GM19324 (cell line): ENCODE measurements around the gene CZIB.

Experiments
- ATAC-seq: cut with Tn5 transposase; IDR thresholded peaks from one replicate; pipeline ENCODE4 v1.9.1; 2021; ENCODE audit warnings: mild to moderate bottlenecking, moderate library complexity; ENCODE audit not compliant: unreplicated experiment, low FRiP score

CZIB gene

DNA sequence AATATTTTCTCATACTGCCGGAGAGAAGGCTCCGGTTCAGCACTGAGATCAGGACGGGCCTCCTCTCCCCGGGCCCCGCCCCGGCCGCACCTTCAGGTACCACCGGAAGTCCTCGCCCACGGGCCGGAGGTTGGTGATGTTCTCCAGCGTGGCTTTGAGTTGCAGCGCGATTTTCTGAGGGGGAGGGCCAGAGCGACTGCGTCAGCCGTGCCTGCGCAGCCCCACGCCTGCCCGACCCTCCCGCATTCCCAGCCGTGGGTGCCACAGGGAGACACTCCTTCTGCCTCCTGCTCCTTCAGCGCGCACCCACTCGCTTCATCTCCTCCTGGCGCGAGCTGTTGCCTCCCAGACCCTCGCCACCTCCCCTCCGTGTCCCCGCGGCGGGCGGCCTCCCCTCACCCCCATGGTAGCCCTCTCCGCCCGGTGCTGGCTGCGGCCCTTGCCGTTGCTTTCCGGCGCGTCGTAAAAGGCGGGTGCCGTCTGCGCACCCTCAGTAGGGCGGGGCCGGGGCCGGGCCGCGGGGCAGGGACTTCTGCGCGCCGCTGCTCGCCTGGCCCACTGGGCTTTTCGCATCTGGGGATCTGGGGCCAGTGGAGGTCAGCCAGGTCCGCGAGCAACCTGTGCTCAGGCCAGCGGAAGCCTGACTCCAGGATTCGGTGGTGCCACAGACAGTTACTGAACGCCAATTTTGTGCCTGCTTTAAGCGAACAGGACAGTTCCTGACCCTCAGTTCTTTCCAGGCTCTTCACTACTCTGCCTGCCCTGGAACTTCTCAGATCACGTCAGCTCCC lies at the start of gene CZIB:
Gene CZIB (minus strand): TSS at position 464 of the 791 bp plus-strand sequence. CDS start 59 bp downstream, at position 405.
- ATAC-seq, result peak; percentile 92

DNA sequence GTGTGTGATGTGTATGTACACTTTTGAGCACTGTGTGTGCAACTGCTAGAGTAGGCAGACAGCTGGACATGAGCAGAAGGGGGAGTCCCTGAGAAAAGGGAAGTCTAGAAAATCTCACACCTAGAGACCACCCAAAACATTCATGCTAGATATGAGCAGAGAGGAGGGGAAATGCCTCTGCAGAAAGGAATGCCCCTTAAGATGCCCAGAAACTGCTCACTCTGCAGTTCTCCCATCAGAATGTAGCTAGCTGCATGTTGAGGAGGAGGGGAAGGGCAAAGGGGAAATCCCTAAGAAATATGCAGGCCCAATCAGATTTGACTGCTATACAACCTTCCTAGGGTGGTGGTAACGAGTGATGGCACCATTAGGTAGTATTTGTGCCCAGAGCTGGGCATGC lies 49.7 kb upstream of the CZIB start:
- ATAC-seq, result no peak

DNA sequence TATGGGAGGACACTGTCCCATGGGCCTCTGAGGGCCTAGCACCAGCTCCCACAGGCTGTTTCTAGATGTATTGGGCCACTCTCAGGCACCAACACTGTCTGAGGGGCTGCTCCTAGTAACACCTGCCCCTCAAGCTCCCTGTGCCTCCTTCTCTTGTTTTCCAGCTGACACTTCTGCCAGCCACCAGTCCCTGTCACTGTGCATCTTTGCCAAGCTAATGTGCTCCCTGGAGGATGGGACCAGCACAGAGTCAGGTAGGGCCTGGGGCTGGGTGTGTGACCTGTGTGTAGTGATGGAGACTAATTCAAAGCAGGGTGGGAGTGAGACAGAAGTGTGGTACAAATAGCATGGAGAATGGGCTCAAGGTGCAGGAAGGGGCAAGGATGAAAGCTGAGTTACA lies 47.3 kb upstream of the CZIB start:
- no peak for ATAC-seq

DNA sequence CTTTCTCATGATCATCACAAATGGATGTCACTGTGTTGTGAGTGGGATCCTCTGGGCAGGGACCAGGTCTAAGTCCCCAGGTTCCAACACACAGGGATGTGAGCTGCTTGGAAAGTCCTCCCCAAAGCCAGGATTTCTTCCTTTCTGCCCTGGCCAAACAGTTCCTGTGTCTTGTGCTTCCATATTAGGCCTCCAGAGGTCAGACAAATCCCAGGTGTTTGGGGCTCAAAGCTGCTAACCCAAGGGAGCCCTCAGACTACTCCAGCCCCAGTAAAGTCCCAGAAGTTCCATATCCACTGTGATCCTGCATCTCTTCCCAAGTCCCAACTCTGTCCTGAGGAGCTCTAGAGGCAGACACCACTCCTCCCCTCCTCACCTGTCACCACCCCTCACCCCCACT lies 45.6 kb upstream of the CZIB start:
- no peak for ATAC-seq

DNA sequence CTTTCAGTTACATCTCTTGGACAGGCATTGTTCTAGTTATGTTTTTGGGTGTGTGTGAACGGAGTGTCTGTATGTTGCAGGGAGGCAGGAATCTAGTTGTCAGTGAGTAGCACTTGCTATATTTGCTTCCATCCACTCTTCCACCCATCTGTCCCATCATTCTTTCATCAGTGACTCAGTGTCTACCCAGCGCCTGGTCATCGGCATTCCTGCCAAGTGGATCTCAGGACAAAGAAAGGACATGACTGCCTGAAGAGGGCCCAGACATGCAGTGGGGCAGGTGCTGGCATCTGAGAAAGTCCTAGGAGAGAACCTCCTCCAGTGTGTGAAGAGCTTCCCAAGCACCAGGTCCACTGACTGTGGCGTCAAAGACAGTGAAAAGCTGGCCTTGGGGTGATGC lies 45.1 kb upstream of the CZIB start:
- ATAC-seq, result no peak

DNA sequence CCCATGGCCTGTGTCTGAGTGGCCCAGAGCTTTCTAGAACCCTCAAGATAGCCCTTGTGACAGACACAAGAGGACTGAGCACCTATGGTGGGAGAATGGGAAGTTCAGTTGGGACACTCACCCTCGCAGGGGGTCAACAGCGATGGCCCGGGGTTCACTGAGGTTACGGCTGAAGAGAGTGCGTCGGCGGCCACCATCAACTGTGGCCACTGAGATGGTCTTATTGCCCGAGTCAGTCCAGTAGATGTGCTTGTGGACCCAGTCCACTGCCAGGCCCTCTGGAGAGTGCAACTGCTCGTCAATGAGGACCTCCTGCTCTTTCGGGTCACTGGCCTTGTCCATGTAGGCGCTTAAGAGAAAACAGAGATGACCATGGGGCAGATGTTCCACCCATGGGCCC lies 43.6 kb upstream of the CZIB start:
- no peak for ATAC-seq

DNA sequence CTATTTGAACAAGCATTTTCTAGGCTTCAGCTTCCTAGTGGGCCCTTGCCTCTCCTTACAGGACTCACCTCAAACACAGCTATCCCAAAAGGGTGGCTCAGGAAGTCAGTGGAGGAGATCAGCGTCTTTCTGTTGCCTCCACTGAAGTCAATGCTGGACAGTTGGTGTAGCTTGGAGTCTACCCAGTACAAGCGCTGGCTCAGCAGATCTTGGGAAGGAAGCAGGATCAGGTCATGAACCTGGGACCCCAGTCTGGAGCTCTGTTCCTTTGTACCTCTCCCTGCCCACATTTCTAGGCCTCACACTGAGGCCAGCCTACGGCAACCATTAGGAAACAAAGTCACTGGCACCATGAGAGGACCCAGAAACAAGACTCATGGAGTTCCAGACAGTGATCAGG lies 41.6 kb upstream of the CZIB start:
- ATAC-seq, result no peak

DNA sequence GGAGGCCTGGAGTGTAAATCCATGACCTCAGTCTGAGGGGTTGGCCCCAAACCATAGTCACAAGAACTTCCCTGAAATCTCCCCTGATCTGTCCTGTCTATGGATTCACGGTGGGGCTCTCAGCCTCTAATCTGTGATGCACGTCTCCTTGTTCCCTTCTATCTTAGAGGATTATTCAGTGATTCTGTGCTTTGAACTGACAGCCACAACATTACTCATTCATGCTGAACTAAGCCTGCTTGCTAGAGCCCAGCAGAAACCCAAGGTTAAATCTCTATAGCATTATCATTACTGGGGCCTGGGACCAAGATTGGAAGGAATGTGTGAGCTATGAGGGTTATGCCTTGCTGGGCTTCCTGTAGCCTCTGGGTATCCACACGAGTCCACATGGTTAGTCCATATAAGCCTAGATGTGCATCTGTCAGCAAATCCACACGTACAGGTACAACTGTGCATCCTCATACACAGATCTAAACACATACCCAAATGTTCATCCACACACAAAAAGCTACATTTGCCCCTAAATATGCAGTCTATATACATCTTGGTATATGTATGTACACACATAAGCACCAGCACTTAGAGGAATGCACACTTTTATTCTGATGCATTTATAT lies 40.3 kb upstream of the CZIB start:
- no peak for ATAC-seq

DNA sequence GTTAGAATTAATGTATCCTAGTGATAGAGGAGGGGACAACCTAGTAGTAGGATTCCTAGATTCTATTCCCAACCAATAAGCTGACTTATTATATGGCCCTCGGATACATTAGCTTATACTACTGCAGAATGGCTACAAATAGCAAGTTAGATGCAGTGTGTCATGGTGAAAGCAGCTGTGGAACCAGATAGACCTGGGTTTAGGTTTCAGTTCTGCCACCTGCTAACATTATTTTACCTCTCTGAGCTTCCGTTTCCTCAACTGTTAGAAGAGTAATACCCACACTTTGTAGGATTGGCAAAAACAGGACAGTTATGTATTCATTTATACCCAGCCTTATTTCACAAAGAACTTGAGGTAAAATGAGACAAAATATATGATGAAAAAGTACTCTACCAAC lies 39.5 kb upstream of the CZIB start:
- peak; percentile 80 for ATAC-seq

DNA sequence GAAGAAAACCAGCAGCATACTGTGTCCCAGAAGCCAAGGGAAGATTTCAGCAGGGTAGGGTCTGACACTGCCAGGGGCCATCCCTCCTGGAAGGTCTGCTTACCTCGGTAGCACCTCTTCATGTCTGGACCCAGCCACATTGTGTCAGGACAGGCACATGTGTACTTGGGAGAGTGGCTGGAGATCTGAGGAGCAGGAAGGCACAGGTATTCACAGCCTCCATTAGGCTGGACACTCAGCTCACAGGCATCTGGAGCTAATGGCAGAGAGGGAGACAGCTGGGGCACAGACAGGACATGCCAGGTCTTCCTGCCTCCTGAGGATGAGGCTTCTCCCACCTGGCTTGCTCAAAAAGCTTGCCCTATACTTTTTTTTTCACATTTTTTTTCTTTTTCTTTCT lies 37.8 kb upstream of the CZIB start:
- ATAC-seq, result no peak

DNA sequence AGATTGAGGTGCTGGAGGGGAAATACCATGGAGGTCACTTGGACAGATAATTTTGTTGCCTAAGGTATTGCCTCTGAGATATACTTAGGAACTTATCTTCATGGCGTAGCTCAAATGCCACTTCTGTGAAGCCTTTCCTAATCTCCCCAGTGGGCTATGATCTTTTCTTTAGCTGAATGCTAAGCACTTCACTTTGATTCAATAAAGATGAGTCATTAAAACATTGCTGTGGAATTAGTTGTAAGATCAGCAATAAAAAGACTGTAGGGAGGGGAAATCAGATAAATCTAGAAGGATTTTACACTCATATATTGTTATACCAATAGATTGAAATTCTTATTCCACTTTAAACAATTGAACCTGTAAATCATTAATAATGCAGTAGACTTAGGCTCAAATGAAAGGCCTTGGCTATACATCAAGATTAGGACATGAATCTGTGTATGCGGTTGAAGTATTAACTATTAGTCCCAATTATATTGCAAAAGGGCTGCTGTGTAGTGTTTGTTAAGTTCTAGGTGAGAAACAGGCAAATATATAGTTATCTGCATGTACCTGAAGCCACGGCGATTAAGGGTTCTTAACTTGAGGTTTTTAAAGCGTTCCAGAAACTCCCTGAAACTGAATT lies 37.1 kb upstream of the CZIB start:
- no peak for ATAC-seq

DNA sequence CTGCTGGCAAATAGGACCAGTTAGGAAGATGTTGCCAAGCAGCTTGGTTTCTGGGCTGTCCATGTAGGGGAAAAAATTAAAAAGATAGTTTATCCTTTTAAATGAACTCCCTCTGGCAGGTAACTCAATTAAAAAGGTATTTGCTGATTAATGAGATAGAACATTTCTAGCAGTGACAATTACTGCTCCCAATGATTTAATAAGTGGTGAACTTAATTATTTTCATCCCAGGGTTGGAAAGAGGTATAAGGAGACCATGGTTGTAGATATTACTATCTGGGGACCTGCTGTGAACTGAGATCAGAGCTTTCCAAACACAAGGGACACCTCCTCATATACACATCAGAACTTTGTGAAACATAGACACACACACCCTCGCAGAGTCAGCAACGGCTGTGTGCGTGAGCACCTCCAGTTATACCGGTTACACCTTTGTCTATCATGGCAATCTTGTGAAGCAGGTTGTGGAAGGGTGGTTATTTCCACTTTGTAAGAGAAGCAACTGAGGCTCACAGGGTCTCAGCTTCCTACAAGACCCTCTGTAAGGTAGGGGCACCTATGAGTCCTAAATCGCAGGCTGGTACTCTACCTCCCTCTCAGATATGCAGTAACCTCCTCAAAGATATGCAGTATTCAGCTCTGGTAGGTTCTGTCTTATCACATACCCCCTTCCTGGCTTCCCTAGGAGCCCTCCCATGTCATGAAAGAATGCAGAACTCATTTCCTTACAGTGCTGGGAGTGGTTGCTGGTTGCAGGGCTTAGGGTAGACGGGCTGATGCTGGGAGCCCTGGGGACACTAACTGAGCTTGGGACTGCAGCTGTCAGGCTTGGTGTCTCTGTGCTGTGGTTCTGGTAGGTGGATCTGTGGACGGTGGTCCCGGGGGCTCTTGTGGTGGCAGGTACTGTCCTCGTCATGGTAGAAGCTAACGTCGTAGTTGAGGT lies 36.3 kb upstream of the CZIB start:
- no peak for ATAC-seq

DNA sequence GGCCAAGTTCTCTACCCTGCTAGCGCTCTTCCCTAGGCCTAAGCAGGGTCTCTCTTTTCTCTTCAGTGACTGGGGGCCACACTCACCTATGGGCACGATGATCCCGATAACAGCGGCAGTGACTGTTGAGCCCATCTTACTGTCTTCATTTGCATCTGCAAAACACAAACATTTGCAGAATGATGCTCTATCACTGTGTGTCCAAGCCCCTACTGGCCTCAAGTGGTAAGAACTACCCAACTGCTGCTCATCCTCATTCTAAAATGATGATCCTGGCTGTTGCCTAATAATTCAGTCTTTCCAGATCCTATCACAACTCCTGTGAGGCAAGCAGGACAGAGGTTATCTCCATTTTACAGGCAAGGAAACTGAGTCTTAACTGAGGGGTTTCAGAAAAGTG lies 34.6 kb upstream of the CZIB start:
- no peak for ATAC-seq

DNA sequence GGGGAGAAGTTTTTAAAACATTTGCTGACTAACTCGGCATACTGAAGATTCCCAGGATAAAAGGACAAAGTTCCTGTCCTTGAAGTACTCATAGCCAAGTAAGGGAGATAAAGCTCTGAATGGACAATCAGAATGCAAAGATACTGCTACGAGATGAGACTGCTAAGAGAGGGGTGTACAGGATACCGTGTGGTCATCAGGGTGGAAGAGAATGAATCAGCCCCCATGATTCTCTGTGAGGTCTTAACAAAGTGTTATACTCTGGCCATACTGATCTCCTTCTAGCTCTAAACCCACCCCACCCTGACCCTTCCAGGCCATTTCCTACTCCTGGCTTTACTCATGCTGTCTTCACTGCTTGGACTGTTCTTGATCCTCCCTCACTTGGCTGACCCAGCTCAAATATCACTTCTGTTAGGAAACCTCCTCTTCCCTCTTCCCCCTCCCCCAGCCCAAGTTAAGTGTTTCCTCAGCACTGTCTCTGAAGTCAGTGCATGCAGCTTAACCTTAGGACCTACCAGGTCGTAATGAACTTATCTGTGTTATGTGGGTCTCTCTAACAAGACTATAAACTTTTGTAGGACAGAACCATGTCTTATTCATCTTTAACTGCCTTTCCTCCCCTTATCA lies 33.7 kb upstream of the CZIB start:
- no peak for ATAC-seq

DNA sequence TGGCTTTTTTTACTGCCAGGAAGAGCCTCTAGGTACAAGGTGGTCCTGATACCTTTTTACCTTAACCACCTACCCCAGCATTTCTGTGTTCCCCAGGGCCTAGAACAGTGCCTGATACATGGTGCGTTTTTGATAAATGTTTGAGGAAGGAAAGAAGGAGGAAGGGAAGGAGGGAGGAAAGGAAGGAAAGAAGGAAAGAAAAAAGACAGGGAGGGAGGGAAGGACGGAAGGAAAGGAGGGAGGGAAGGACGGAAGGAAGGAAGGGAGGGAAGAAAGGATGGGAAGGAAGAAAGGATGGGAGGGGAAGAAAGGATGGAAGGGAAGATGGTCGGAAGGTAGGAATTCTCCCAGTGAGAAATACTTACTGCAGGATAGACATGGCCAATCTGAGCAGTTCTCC lies 29.9 kb upstream of the CZIB start:
- ATAC-seq, result no peak

DNA sequence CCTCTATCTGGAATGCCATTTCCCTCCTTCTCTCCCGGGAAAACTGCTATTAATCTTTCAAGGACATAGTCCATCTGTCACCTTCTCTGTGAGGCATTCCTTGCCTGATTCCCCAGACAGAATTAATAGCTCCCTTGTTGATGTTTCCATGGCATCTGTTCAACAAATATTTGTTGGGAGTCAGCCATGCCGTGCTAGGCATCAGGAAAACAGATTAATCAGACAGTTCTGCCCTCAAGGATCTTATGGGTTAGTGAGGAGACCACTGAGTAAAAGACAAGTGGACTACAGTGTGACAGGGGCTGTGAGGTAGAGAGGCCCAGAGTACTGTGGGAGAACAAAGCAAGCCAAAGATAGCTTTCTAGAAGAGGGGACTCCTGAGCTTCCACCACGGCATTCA lies 29.3 kb upstream of the CZIB start:
- no peak for ATAC-seq

DNA sequence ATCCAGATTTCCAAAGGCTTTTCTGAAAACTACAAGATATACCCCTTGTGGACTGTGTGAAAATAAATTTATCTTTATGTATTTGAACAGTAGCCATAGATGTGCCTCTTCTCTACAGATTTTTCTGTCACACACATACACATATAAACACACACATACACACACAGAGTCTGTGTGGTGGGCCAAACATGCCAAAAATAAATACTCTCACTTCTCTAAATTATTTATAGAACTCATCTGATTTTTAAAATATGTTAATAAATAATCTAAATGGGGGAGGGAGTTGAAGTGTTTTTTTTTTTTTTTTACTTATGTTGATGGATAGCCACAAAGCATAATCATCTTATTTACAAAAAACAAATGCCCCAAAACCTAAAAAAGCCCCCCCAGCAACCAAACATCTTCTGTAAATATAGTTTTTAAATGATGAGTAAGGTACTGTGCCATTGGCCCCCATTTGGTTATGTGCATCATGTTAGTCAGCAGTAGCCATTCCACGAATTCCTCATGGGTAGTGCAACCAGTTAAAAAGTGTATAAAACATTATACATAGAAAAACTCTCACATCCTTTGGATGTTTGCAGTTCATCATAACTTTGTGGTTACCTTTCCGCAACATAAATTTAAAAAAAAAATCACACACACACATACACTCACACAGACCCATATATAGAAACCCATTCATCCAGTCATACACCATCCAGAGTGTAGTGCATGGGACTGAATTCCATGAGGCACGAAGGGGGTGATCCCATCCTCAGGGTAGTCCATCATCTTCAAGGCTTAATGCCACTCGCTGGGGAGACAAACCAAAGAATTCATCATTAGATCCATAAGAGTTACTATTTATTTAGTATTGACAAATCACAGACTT lies 26.1 kb upstream of the CZIB start:
- no peak for ATAC-seq

DNA sequence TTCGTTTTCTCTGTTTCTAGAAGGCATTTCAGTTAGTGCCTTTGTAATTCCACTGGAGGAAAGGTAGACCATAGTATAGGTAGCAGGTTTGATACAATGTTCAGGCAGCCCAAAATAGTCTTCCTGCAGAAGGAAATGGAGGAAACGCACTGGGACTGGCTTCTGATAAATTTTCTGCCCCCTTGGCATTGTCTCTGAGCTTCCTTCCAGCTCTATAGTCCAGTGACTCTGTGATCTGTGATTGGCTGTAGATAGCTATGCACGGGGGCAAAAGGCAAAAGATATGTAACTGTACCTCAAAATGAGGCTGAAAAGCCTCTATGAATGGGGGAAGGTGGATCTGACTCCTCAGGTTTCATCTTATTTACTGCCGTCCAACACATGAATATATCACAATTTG lies 23.7 kb upstream of the CZIB start:
- no peak for ATAC-seq

DNA sequence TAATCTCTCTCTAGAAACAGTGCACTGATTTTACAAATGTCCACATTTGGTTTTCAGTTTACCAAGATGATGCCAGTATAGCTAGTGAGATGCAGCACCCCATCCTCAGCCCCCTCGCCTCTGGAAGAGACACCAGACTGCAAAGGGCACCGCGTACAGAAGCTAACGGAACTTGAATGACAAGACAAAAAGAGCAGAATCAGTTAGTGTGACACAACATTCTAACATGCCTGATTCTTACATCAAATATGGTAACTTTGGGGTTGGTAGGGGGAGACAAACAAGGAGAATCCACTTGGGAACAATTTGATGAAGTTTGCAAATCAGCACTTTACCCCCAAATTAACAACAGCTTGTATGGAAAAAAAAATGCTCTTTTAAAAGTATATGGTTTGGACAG lies 21.9 kb upstream of the CZIB start:
- ATAC-seq, result no peak
